GF-D8 (cell line): ENCODE data around the gene MICALL1.

Experiments
- DNase-seq: peaks from one replicate; lab custom pipeline; 2025; lab: John Stamatoyannopoulos, UW

MICALL1 gene, protein sequence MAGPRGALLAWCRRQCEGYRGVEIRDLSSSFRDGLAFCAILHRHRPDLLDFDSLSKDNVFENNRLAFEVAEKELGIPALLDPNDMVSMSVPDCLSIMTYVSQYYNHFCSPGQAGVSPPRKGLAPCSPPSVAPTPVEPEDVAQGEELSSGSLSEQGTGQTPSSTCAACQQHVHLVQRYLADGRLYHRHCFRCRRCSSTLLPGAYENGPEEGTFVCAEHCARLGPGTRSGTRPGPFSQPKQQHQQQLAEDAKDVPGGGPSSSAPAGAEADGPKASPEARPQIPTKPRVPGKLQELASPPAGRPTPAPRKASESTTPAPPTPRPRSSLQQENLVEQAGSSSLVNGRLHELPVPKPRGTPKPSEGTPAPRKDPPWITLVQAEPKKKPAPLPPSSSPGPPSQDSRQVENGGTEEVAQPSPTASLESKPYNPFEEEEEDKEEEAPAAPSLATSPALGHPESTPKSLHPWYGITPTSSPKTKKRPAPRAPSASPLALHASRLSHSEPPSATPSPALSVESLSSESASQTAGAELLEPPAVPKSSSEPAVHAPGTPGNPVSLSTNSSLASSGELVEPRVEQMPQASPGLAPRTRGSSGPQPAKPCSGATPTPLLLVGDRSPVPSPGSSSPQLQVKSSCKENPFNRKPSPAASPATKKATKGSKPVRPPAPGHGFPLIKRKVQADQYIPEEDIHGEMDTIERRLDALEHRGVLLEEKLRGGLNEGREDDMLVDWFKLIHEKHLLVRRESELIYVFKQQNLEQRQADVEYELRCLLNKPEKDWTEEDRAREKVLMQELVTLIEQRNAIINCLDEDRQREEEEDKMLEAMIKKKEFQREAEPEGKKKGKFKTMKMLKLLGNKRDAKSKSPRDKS

DNA sequence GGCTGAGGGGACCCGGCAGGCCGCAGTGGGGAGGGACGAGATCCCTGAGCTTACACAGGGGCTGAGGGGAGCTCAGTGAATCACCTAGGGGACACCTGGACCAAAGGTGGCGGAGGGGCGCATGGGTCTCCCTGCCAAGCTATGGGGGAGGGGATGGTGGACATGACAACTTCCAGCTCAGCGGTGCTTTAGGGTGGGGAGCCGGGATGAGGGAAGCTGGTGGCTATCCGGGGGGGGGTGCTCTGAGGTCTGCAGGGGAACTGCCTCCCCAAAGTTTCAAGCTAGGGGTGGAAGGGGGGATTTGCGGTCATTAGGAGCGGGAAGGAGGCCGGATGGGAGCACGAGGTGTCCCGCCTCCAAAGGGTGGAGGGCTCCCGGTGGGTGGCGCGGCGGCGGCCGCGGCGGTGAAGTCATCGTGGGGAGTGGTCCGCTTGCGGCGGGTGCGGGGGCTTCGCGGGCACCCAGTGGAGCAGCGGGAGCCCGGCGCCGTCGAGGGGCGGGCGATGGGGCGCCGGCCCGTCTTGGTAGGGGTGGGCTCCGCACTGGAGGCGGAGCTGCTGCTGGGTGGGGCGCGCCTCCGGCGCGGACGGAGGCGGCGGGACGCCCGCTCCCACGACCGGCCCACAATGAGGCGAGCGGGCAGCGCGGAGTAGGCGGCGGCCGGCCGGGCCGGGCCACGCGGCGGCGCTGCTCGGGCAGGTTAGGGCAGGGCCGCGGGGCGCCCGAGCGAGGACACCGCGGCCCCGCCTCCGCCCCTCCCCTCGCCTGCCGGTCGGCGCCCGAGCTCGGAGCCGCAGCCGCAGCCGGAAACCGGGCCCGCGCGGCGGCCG is at the start of gene MICALL1:
Gene MICALL1, plus strand, starts transcription at position 764 of the 830 bp plus-strand sequence. CDS start 126 bp downstream, outside the sequence.
- DNase-seq: peak; percentile 36

DNA sequence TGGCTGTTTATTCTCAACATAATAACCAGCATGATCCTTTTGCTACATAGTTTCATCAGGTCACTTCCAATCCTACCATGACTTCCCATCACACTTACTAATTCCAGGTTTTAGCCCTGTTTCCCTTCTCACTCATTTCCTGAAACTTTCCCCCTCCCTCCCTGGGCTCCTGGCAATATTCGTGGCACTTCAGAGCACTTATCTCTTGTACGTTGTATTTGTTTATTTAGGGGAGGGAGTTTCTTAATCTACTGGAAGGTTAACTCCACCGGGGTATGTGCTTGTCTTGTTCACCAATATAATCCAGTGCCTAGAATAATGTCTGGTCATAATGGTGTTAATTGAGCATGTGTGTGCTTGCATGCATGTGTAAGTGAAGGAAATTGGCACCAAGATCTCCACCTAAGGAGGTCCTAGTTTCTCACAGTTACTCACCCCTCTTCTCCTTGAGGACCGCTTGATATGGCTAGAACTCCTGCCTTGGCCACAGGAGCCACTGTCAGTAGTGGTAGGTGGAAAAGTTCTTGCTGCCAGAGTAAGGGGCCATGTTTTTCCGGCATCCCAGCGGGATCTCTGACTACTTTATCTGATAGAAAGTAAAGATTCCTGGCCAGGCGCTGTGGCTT is 45.2 kb upstream of the MICALL1 start:
- no peak for DNase-seq

DNA sequence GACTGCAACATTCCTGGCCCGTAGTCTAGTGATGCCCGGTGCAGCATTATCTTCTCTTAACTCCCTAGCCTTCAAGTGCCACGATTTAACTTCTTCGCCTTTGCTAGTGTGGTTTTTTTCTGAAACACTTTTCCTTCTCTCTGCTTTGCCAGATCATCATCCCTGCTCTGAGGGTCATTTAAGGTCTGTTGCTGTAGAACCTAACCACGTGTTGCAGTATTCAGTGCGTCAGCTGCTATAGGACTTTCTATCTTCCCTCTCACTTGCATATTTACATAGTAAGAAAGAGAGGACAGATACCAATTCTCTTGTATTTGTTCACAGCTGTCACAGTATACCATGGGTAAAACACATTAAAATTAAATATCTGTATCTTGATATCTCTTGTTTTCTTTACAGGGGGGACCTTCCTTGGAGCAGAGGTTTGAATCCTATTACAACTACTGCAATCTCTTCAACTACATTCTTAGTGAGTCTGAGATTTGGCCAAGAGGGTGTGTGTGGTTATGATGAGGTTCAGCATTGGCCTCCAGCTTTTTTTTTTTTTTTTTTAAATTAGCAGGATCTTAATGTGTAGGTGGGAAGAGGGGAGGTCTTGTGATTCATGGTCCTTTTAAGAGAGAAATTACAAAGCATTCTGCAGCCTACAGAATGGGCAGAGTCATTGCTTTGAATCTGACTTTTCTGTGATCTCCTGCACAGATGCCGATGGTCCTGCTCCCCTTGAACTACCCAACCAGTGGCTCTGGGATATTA is 43.3 kb upstream of the MICALL1 start:
- DNase-seq: no peak

DNA sequence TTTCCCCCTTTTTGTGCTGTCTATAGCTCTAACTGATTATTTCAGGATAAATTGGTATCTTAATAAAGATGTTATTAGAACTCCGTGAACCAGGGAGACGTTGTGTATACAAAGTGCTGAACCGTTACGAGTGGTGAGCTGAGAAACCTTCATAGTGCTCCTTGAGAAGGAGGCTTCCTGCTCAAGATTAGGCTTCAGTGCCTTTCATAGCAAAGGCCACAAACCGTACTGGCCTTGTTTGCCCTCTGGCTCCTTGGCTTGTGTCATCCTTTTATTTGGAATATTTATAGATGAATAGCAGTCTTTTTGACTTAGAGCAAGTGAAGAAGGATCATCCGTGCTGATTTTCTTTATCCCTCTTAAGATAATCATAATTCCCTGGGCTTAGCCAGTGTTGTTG is 40.6 kb upstream of the MICALL1 start:
- no peak for DNase-seq

DNA sequence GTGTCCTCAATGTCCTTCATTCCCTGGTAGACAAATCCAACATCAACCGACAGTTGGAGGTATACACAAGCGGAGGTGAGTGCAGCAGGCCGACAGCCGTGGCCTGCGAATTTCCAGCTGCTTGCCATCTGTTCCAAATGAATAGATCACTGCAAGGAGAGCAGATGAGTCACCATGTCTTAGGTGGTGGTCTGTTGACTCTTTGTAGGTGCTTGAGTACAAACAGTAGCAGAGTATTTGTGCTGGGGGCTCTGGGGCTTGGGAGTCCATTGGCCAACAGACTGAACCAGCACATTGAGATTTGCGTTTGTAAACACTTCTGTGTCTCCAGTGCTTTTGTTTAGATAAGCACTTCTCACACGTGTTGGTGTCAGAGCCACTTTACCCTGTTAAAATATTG is 35.8 kb upstream of the MICALL1 start:
- no peak for DNase-seq

DNA sequence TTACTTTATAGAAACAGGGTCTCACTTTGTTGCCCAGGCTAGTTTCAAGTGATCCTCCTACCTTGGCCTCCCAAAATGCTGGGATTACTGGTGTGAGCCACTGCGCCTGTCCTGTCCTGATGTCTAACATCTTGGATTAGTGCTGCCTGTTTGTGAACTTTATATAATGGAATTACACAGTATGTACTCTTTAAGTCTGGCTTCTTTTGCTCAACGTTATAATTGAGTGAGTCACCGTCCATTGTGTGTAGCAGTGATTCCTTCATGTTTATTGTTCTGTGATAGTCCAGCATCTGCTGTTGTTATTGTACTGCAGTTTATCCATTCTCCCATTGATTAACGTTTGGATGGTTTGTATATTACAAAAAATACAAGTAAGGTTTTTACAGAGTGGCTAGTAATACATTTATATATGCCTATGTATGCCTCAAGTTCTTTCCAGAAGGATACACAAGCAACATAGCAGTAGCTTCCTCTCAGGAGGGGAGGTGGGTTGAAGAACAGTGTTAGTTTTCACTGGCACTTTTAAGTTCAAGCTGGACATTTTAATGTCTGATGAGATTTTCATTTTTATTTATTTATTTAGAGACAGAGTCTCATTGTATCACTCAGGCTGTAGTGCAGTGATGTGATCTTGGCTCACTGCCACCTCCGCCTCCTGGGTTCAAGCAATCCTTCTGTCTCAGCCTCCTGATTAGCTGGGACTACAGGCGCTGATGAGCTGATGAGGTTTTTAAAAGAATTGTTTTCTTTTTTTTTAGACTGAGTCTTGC is 25.2 kb upstream of the MICALL1 start:
- no peak for DNase-seq

DNA sequence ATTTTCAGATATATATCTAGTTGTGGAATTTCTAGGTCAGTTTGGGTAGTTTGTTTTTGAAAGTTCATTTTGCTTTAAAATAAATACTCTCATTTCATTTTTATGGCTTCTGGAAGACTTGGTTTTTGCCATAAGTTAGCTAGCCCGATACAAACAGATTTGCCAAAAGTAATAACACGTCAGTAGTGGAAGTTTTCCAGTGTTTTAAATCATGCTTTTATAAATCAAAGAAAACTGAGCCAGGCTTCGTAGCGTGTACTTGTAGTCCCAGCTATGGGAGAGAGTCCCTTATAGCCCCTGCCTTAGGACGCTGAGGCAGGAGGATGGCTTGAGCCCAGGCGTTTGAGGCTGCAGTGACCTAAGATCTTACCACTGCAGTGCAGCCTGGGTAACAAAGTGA is 21.7 kb upstream of the MICALL1 start:
- no peak for DNase-seq

DNA sequence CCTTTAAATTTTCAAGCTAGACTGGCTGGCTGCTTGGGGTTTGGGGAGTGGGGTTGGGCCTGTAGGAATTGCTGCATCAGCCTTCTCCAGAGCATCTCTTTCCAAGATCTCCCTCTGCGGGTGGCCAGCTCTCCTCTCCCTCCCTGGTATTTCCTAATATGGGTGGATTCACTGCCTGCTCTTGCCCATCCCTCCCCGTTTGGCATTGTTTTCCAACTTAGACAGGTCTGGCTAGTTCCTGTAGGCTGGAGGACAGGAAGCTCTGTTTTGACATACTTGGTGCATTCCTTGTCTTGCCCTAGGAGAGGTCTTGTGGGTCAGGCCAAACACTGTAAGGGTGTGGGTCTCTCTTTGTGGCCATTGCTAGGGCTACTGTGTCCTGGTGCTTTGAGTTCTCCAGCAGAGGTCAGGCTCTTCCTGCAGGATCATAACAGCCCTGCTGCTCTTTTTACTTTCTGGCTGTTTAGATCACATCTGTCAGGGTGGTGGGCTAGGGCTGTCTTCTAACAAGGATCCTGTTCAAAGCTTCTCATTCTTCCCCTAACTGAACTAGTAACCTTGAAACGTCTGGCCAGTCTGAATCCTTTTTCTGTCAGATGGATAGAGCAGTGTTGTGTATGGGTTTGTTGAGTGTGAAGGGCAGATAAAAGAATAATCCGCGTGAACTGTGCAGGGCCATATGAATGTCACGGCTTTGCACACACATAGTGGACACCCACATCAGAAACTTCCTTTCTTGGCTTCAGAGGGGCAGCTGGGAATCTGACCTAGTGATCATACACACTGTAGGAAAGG is 18.3 kb upstream of the MICALL1 start:
- no peak for DNase-seq

DNA sequence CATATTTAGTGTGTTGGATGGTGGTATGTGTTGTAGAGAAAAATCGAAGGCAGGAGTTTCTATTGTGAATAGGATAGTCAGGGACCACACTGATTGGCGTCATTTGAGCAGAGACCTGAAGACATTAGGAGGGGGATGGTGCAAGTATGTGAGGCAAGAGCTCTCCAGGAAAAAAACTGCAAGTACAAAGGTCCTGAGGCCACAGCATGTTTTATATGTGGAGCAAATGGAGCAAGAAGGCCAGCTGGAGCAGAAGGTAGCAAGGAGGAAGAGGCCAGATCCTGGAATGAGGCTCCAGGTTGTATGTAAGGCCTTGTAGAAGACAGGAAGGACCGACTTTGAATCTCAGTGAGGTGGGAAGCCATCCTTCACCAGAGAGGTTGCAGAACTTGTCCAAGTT is 14.2 kb upstream of the MICALL1 start:
- DNase-seq: no peak

DNA sequence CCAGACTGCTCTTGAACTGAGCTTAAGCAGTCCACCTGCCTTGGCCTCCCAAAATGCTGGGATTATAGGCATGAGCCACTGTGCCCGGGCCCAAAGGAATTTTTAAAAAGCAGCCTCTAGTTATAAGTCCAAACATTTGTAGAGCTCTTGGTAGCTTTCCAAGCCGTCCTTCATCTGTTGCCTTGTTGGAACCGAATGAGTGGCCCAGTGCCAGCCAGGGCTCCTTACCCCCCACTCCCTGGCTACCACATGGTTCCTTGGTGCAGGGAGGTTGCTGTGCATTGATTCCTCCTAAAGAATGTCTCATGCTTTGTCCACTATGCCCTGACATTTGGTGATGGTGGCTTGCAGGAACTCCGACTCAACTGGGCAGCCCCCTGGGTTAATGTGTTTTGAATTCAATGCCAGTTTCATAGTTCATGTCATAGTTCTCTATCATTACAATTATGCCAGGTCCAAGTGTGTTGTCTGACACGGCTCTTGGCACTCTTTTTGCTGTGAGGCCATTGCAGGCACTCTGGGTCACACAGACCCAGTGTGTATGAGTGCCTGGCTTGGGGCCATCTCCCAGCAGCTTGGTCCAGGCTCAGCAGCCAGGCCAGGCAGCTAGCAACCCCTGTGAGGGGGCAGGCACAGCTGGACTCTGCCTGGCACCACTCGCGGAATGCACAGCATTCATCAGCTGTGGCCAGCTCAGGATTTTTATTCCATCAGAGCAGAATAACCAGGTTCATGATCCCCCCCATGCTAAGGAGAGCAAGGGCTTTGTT is 13.3 kb upstream of the MICALL1 start:
- no peak for DNase-seq

DNA sequence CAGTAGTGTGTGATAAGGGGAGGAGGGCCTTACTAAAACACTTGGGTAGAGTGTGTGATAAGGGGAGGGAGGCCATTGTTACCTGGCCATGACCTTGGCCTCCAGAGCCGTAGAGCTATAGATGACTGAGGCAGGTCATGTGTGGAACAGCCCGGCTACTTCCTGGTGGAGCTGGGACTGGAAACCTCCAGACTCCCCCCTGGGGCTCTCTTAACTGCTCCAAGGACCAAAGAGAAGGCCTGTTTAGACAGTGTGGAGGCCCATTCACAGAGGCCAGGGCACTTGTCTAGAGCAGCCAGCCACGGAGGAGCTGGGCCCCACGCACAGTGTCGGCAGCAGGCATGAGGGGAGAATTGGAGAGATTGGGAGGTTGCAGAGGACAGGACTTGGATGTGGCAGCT is 12.5 kb upstream of the MICALL1 start:
- DNase-seq: no peak

DNA sequence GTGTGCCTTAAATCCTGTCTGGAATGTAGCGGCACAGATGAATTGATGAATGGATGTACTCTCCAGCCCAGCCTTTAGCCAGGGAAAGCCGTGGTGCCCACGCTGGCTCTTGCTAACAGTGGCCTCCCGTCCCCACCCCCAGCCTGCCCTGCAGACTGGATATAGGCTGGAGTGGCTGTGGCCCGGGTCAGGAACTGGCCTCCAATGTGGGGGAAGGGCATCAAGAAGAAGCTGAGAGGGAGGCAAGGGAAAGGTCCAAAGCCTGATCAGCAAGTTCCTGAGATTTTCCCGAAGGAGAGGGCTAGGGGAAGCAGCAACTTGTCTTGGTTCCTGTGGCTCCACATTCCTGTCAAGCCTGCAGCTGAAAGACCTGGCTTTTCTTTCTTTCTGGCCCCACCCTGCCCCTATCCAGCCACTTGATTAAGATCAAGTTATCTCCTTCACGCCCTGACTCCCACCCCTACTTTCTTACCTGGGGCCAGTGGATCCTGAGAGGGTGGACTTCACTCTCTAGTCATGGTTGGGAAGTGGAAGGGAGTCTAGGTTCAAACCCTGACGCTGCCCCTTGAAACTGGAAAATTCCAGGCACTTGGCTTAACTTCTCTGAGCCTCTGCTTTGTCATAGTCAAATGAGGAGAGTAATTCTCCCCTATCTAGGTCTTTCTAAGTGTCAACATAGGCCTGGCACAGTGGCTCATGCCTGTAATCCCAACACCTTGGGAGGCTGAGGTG is 11.0 kb upstream of the MICALL1 start:
- DNase-seq: no peak

DNA sequence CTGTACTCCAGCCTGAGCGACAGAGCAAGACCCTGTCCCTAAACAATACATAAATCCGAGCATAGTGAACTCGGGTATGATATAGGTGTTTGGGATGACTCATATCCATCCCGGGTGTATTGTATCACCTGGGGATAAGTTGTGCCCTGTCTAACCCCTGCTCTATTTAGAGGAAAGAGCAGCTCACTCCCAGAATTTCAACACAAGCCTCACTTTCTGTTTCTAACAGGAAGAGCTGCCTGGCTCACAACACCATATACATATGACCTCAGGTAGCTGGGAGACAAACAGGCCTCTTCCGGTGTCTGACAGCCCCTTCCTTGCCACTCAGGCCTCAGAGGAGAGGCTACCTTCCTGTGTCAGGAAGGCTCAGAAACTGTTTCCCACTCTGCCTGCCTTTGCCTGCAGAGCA is 9.9 kb upstream of the MICALL1 start:
- DNase-seq: peak; percentile 28

DNA sequence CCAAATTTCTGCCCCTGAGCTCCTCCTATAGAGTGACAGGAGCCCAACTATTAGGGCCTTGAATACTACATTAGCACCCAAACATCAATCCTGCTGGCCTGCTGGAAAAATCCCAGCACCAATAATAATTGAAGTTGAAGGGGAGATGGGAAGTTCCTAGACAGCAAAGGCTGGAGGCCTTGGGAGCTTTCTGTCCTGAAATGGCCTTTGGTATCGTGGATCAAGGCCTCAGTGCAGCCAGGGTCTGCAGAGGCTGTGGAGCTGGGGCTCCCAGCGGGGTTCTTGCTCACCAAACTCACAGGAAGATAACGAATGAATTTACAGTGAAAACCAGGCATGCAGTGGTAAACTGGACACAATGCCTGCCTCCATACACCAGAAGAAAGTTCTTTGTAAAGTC is 9.2 kb upstream of the MICALL1 start:
- DNase-seq: no peak

DNA sequence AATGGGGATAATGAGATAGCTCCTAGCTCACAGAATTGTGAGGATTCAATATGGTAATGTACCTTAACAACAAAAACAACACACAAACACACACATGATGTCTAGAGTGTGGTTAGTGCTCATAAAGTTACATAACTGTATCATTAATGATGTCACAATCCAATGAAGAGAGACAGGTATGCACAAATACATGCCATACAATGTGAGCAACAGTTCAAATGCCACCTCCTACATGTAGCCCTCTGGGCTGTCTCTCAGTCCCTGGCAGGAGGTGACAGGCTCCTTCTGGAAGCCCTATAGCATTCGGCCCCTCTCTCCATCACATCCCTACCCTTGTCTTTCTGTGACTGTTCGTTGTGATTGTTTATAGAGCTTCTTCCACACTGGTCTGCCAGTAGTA is 8.3 kb upstream of the MICALL1 start:
- no peak for DNase-seq

DNA sequence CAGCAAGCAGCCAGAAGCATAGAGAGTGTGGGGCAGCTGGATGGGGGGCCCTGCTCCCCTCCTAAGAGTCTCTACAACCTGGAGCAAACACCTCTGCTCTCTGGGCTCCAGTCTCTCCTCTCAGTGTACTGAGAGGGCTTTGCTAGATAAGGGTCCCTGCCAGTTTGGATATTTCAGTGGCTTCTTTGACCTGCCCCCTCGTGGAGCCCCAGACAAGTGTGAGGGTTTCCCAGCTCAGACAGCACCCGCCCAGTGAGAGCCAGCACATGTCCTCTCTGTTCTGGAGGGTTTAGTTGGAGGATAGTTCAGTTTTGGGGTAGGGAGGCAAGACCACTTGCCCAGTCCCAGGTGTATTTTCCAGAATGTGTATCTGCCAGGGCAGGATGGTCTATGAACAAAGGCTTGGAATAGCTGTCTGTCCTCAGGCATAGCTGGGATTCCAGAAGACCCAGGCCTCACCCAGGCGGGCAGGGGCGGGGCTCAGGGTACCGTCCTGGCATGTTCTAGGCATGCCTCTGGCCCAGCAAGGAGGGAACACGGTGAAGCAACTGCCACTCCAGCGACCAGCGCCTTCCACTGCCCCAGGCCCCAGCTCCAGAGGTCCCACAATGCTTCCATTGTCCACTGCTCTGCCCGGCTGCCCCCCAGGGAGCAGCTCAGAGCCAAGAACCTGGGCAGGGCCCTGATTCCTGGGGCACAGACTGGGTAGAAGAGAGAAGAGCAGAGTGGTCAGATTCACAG is 7.5 kb upstream of the MICALL1 start:
- DNase-seq: no peak
